Fibroblast of gingiva (primary cell): Measurements from ENCODE around the gene DEF6.

Source experiments
- DNase-seq: peaks from one replicate; pipeline ENCODE4 v3.0.0-alpha.2; 2011; ENCODE audit warnings: low read depth

DEF6 gene

GRCh38 chr6:35297601-35298481, at the start of gene DEF6:
DEF6 (plus strand) TSS chr6:35297818; CDS start chr6:35297857, 39 bp downstream.
- DNase-seq = peak; percentile 38

DNA sequence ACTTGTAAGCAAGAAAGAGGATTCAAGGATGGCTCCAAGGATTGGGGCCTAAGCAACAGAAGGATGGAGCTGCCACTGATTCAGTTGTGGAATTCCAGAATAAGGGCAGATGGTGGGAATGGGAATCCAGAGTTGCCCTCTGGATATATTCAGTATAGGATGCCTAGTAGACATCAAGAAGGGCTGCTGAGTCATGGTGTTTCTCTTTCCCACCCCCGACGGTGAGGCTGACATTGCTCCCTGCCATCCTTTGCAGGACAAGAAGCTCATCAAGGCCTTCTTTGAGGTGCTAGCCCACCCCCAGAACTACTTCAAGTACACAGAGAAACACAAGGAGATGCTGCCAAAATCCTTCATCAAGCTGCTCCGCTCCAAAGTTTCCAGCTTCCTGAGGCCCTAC, 49.3 kb upstream of the DEF6 start:
- DNase-seq = no peak

DNA sequence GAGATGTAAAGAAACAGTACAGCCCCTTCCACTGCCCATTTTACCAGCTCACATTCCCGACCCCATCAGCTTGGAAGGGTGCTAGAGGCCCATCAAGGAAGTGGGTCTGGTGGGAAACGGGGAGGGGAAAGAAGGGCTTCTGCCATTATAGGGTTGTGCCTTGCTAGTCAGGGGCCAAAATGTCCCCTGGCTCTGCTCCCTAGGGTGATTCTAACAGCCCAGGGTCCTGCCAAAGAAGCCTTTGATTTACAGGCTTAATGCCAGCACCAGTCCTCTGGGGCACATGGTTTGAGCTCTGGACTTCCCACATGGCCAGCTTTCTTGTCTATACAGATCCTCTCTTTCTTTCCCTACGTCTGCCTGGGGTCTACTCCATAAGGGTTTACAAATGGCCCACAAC, 48.7 kb upstream of the DEF6 start:
- DNase-seq = no peak

DNA sequence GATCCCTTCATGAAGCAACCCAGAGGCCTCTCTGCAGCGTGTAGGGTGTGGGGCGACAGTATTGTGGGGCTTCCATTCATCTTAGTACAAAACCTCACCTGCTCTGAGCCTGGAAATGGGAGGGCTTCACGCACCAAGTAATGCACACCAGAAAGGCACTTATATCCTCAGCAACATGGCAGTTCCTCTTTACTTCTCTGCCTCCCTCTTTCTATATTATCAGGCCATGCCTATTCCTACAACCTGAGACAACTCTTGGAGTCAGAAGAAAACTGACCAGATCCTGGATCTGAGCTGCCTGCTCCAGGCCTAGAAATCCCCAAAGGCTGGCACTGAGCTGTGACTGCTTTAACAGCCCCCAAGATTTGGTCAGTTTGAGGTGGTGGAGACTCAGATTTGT, 45.7 kb upstream of the DEF6 start:
- no peak for DNase-seq

DNA sequence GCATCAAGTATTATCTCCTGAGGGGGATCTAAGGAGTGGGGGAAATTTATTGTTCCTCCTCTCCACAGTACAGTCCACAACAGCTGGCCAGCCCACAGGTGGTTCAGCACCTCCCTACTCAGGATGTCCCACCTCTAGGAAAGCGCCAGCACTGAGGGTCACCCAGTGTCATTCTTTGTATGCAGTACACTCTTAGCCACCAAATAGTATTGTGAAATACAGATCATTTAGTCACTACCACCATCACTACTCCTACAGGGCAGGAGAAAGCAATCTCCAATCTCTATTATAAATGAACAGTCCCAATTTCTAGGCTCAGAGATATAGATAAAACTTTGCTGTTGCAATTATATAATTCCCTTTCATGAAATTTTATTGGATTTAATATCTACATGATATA, 44.4 kb upstream of the DEF6 start:
- DNase-seq = no peak

DNA sequence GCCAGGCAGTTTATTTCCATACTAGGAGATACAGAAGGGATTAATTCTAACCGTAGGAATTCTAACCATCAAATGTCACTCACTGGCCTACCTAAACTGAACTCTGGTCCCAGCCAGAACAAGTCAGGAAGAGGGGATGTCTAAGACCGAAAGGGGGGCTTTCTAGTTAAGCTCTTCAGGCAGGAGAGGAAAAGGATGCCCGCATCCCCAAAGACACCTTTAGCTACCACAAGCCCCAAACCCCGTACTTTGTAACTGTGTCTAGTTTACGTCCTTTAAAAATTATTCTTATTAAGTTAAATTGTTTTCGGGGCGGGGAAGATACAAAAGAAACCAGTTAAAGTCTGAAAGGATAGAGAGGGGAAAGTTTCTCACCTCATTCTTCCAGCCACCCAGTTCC, 39.3 kb upstream of the DEF6 start:
- DNase-seq = no peak

DNA sequence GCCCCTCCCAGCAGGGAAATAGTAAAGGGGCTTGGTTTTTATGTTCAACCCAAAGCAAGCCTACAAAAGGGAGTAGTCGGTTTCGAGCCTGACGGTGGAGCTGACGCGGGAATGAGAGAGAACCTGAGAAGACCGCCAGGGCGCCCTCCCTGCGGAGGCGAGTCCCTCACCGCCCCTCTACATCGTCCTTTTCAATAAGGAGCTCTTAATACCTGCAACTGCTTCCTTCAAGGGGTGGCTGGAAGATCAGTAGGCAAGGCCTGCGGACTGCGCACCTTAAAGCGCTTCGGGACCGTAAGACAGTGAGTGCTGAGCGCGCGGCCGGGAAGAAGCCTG, 38.8 kb upstream of the DEF6 start:
- no peak for DNase-seq

GRCh38 chr6:35259194-35259947, 38.2 kb upstream of the DEF6 start, which contains the start of gene ZNF76:
ZNF76 (plus strand) TSS chr6:35259735; CDS start chr6:35281152, 21,417 bp downstream.
- DNase-seq = peak; percentile 95

DNA sequence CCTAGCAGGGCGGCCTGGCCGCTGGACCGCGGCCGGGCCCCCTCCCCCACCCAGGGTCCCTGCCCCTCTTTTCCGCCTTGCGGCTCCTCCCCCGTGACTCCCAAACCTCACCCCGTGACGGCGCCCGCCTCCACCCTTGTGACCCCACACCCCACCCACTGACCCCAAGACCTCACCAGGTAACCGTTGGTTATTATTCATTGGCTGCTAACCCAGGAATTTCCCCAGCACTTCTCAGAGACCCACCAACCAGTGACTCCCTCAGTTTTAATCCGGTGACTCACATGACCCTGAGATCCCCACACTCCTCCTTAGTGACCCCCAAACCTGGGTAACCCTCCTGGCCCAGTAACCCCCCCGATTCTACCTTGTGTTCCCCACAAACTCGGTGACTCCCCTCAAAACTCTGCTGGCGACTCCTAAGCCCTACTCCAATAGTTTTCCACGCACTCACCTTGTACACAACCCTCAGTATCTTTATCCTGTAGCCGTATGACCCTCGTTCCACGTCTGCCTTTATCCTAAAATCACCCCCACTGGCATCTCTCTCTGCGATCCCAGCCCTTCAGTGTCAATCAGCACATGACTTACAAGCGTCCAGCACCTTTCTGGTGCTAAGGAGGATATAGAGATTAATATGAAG, 37.5 kb upstream of the DEF6 start:
- peak; percentile 36 for DNase-seq

GRCh38 chr6:35260591-35261570, 36.7 kb upstream of the DEF6 start:
- DNase-seq = no peak

DNA sequence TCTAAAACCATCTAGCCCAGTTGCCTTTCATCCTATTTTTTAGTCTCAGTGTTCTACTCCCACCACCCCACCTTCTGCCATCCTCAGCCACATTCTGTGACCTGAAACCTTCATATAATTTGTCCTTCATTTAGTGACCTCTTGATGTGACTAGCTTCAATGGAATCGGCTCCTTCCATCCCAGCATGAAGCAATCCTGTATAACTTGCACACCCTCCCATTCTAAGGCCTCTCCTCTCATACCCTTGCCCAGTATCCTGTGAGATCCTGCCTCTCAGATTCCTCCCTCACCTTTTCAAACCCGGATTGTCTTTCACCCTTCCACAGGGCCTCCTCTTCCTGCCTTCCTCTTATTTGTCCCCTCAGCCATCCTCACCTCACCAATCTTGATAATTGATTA, 35.0 kb upstream of the DEF6 start:
- no peak for DNase-seq

DNA sequence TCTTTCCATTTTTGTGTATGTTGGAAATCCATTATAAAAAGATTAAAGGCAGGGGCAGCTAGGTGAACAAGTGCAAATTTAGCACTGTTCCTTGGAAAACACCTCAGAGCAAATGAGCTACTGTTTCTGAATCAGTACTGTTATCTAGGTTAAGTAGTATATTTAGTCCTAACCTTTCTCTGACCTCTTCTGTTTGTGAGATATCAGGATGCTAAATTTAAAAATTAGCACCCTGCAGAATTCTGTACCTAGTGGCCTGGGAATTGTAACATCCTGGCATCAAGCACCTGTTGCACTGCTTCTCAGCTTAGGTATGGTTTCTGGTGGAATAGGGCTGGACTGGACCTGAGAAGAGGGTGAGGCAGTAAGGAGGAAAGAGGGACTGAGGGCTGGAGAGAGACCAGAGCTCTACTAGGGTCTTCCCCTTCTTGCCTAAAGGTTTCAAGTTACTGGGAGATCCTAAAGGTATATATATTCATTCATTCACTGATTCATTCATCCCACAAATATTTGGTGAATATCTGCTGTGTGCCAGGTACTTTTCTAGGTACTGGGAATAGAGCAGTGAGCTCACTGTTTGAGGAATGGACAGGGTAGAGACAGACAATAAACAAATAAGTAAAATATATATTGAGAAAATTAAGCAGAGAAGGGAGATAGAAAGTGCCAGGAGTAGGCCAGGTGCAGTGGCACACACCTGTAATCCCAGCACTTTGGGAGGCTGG, 32.9 kb upstream of the DEF6 start:
- no peak for DNase-seq

- no peak for DNase-seq
These were observed 32.1 kb upstream of the DEF6 start for GRCh38 chr6:35265523-35265922.

DNA sequence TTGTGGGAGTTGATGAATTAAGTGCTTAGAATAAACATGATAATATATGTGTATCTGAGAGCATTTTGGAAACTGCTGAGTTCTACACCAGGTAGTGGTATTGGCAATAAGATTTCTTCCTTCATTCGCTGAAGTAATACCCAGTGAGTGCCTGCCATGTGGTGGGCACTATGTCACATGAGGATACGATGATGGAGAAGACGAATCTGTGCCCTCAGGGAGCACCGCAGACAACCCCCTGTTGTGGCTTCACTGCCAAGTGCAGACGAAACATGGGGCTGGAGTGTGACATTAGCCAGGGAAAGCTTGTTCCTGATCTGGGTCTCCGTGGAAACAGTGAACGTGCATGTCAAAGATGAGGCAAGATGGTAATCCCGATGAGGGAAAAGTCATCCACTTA, 30.2 kb upstream of the DEF6 start:
- DNase-seq = no peak

GRCh38 chr6:35267897-35268296, 29.7 kb upstream of the DEF6 start:
- no peak for DNase-seq

DNA sequence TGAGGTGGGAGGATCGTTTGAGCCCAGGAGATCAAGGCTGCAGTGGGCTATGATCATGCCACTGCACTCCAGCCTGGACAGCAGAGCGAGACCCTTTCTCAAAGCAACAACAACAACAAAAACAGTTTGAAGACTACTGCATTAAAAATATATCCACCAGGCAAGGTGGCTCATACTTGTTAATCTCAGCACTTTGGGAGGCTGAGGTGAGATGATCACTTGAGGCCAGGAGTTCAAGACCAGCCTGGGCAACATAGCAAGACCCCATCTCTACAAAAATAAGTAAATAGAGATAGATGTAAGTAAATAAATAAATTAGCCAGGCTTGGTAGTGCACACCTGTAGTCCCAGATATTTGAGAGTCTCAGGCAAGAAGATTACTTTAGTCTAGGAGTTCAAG, 25.6 kb upstream of the DEF6 start:
- no peak for DNase-seq

DNA sequence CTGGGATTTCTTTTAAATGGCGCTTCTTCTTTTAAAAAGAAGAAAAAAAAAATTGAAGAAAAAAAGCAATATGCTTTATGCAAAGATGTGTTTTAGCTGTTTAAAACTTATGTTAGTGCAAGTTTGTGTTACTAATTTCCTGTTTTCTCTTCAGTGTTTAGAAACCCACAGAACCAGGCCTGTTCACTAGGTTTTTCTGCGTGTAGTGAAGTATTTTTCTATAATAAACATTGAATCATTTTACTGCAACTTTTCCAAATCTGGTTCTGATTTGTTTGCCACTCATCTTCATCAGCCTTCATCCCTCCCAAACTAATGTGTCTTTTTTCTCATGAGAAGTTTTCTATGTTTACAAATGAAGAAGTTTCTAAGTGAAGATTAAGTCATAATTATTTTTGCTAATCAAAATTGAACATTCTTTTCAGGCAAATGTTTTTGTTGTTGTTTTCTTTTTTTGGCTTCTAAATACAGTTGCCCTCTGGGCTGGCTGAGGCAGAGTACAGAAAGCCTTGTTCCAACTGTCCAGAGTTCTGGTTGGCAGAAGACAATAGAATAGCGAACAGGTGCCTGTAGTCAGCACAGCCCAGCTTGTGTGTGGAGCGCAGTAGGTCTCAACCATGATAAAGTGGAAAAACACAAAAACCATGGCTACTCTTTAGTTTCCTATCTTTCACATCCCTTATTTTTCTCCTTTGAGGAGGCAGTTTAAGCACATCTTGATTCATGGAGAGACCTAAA, 23.6 kb upstream of the DEF6 start:
- DNase-seq = no peak

DNA sequence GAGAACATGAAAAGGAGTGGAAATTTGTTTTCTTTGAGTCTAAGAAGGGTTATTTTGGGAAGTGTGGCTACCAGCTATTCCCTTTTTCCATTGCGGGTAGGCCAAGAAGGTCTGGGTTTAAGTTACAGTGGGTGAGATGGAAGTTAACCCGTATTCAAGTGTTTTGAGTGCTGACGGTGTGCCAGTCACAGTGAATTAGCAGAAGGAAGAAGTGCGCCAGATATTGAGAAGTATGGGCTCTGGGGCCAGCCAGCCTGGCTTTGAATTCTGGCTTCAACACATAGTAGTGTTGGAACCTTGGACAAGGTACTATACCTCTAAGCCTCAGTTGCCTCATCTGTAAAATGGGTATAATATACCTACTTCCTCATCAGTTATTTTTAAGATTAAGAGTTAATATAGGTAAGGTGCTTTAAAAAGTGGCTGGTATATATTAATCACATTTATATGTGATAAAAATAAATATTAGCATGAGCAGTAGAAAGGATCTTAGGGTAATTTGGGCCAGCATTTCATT, 21.8 kb upstream of the DEF6 start:
- no peak for DNase-seq

- no peak for DNase-seq
These were observed 18.9 kb upstream of the DEF6 start for GRCh38 chr6:35278708-35279107.

DNA sequence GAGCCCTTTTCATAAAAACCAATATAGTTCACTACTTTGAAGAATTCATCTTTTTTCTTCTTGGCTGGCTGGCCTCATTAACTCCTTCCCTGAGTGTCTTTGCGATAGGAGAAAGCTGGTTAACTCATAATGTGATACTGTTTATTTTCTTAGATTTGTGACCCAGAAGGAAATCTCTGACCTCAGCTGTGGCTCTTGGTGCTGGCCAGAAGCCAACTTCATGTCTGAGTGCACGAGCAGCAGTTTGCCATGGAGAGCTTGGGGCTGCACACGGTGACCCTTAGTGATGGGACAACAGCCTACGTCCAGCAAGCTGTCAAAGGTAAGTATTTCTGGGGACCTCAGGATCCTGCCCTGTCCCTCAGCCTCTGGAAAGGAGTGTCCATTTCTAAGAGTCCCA, 16.7 kb upstream of the DEF6 start:
- no peak for DNase-seq
